Epithelial cell of proximal tubule (primary cell): ENCODE data around the gene CLDN17. TPM values are rescaled to one million over a fixed set of nuclear protein-coding genes. Genes with fewer than 3 reads are reported as not detected.

Source experiments
- DNase-seq: peaks from one replicate; pipeline ENCODE4 v3.0.0-alpha.2; 2011; ENCODE audit warnings: low read depth
- H3K4me3 ChIP-seq: 2 replicates; pipeline ENCODE4 v1.5.1; 2011; ENCODE audit warnings: low read depth, mild to moderate bottlenecking, low read length
- total RNA-seq: library from RNA; depleted of rRNA; stranded (reverse); fragments of >200 nt; gene quantifications from 2 replicates; pipeline ENCODE4 v1.2.3, GENCODE V29; 2015
- TF ChIP-seq, protein P1 (sequence below): conservative IDR thresholded peaks from 2 replicates; pipeline ENCODE4 v1.5.1; 2012; ENCODE audit warnings: low read depth, mild to moderate bottlenecking, low read length

The CLDN17 gene
- total RNA-seq, 1 donor from 2014 or later: not detected

DNA sequence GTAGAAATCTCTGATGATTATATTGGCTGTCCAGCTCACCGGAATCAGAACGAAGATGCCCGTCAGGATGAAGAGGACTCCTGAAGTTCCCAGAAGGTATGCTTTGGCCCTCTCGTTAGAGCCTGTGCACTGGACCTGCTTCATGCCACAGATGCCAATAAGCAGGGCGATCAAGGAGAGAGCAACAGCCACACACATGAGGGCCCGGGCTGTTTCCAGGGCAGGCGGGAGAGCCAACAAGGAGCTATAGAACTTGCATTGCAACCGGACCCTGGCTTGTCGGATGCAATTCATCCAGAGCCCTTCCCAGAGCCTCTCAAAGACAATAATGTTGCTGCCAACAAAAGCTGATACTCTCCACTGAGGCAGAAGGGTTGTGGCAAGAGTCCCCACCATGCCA lies 434 bp downstream of the CLDN17 start:
- no peak overlapping the region for H3K4me3 ChIP-seq
- no peak for DNase-seq
- TF ChIP-seq, protein P1, sequence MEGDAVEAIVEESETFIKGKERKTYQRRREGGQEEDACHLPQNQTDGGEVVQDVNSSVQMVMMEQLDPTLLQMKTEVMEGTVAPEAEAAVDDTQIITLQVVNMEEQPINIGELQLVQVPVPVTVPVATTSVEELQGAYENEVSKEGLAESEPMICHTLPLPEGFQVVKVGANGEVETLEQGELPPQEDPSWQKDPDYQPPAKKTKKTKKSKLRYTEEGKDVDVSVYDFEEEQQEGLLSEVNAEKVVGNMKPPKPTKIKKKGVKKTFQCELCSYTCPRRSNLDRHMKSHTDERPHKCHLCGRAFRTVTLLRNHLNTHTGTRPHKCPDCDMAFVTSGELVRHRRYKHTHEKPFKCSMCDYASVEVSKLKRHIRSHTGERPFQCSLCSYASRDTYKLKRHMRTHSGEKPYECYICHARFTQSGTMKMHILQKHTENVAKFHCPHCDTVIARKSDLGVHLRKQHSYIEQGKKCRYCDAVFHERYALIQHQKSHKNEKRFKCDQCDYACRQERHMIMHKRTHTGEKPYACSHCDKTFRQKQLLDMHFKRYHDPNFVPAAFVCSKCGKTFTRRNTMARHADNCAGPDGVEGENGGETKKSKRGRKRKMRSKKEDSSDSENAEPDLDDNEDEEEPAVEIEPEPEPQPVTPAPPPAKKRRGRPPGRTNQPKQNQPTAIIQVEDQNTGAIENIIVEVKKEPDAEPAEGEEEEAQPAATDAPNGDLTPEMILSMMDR: no peak

DNA sequence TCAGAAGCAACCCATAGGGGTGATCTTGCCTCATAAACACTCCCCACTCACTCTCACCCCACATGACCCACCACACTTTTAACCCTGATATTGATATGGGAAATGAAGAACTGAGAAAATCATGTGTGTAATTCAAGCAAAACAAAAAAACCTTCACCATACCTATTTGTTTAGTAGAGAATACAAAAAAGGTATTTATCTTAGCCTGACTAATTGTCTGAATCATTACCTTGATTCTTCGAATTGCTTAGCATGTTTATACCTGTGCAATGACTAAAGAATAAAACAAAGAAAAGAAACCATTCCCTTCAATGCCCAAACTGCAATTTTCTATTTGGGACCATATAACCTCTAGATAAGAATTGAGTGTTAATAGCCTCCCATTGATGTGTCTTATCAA lies 1.8 kb downstream of the CLDN17 start:
- no peak for DNase-seq
- H3K4me3 ChIP-seq: no peak overlapping the region
- TF ChIP-seq, protein P1: no peak

DNA sequence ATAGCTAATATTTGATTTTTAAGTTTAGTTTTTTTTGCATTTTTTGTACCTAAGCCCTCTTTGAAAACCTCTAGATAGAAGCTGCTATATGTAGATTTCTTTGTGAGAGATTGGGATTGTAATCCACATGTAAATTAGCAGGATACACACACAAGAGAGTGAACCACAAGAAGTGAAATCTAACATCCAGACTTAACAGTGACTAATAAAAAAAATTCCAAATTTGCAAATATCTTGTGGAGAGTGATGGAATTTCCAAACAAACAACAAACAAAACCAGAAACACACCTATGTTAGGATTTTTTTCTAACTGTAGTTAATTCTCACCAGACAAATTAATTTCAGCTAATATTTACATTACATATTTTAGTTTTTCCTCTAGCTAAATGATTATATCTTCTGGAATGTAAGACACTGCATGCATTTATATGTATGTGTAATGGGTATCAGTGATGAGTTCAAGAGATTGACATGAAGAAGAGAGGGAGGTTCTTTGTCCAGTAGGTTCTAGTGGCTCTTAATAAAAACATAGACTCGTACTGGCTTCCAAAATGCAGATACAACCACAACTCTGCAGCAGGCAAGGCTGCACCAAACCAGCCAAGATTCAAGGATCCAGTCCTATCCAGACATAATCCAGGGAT lies 12.8 kb downstream of the CLDN17 start:
- H3K4me3 ChIP-seq: no peak overlapping the region
- DNase-seq: no peak
- TF ChIP-seq, protein P1: no peak

GRCh38 chr21:30152792-30153191 lies 13.8 kb downstream of the CLDN17 start:
- DNase-seq: no peak
- H3K4me3 ChIP-seq: no peak overlapping the region
- TF ChIP-seq, protein P1: no peak

DNA sequence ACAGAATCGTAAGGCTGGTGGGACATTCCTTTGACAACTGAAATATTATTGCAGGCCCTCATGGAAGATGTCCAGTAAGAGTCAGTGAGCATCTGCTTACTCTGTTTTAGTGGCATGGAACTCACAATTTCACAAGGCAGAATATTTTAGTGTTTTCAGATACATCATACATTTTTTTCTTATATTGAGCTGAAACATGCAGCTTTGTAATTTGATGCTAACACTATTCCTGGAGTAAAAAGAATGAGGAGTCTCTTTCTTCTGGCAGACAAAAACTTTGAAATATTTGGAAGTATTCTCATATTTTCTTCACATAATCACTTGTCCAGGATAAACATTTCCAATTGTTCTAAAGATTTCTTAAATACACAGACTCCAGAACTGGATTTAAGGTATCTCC lies 17.7 kb downstream of the CLDN17 start:
- TF ChIP-seq, protein P1: no peak
- no peak overlapping the region for H3K4me3 ChIP-seq
- DNase-seq: no peak

DNA sequence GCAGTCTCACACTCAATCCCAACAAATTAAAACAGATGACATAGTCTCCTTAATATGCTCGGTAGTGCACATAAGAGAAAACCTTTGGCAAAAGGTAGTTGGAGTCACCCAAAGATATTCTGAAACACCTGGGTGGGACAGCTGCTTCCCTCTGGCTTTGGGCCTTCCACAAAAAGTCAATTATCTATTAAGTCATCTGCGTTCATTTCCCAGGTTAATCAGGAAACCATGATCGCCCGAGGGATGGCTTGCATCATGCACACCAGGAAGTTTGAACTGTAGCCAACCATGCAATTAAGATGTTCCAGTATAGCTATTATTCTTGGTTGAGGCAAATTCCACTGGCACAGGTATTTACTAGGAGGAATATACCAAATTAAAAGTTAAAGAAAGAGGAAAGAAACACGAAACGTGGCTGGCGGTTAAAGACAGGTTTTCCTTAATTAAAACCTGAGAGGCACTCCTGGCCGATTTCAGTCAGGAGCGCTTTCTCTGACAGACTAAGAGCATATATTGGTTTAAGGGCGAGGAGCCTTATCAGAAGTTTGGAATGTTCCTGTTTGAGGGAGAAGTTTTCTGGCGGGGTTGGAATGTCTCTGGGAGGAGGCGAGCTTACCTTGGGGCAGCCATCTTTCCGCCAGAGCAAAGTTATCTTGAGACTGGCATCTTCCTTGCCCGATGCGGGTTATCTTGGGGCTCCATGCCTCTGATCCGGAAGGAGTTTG lies 19.9 kb downstream of the CLDN17 start:
- H3K4me3 ChIP-seq: no peak overlapping the region
- DNase-seq: peak; percentile 12
- TF ChIP-seq, protein P1: no peak

DNA sequence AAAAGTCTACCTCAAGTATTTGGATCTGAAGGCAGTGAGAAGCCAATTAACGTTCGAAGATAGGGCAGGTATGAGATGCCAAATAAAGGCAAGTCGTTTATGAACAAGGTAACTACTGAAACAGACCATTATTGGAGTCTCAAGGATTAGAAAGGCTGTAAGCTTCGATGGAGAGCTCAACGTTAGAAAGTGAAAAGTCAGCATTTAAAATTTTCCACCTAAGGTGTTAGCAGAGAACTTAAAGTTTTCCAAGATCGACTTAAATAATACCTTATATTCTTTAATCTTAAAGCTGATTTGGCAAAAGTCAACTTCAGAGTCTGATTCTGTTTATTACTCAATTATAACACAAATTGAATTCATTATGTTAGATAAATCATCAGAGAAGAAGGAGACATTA lies 28.1 kb downstream of the CLDN17 start:
- no peak for DNase-seq
- TF ChIP-seq, protein P1: no peak

More for the DNA sequence above, 28.1 kb downstream of the CLDN17 start:
- no peak overlapping the region for H3K4me3 ChIP-seq
